ENCODE results near the gene PXMP4.

PXMP4 gene

GRCh38 chr20:33711446-33711738, 8.7 kb downstream of the PXMP4 start:
- no peak overlapping the region for H3K27ac ChIP-seq
- TF ChIP-seq ZFX (IDR thresholded peaks at IDR 0.05) (no peak), CTCF (conservative IDR thresholded peaks at IDR 0.05) (no peak)

- no peak overlapping the region for H3K27ac ChIP-seq
- TF ChIP-seq ZFX (IDR thresholded peaks at IDR 0.05) (no peak), CTCF (conservative IDR thresholded peaks at IDR 0.05) (no peak)
These were observed 9.2 kb downstream of the PXMP4 start for GRCh38 chr20:33710681-33711445.

GRCh38 chr20:33709905-33710541, 10.1 kb downstream of the PXMP4 start:
- TF ChIP-seq ZFX (IDR thresholded peaks at IDR 0.05) (no peak), CTCF (conservative IDR thresholded peaks at IDR 0.05) (no peak)
- H3K27ac ChIP-seq: no peak overlapping the region

GRCh38 chr20:33709398-33709797, 10.7 kb downstream of the PXMP4 start:
- no peak overlapping the region for H3K27ac ChIP-seq
- no peak for TF ChIP-seq ZFX (IDR thresholded peaks at IDR 0.05)
- TF ChIP-seq CTCF (conservative IDR thresholded peaks at IDR 0.05): no peak

- no peak overlapping the region for H3K27ac ChIP-seq
- no peak for TF ChIP-seq ZFX (IDR thresholded peaks at IDR 0.05)
- TF ChIP-seq CTCF (conservative IDR thresholded peaks at IDR 0.05): no peak
These were observed 12.4 kb downstream of the PXMP4 start for GRCh38 chr20:33707668-33708067.

GRCh38 chr20:33704197-33704924, 15.7 kb downstream of the PXMP4 start:
- H3K27ac ChIP-seq: no peak overlapping the region
- TF ChIP-seq CTCF (conservative IDR thresholded peaks at IDR 0.05) (no peak), ZFX (IDR thresholded peaks at IDR 0.05) (no peak)

- TF ChIP-seq CTCF (conservative IDR thresholded peaks at IDR 0.05) (no peak), ZFX (IDR thresholded peaks at IDR 0.05) (no peak)
- no peak overlapping the region for H3K27ac ChIP-seq
These were observed 16.5 kb downstream of the PXMP4 start for GRCh38 chr20:33703498-33704137.

All from C4-2B (cell line).